ENCODE measurements around the gene QRICH2. TPM values are rescaled to one million over a fixed set of nuclear protein-coding genes. Genes with fewer than 3 reads are reported as not detected.

Gene QRICH2, protein sequence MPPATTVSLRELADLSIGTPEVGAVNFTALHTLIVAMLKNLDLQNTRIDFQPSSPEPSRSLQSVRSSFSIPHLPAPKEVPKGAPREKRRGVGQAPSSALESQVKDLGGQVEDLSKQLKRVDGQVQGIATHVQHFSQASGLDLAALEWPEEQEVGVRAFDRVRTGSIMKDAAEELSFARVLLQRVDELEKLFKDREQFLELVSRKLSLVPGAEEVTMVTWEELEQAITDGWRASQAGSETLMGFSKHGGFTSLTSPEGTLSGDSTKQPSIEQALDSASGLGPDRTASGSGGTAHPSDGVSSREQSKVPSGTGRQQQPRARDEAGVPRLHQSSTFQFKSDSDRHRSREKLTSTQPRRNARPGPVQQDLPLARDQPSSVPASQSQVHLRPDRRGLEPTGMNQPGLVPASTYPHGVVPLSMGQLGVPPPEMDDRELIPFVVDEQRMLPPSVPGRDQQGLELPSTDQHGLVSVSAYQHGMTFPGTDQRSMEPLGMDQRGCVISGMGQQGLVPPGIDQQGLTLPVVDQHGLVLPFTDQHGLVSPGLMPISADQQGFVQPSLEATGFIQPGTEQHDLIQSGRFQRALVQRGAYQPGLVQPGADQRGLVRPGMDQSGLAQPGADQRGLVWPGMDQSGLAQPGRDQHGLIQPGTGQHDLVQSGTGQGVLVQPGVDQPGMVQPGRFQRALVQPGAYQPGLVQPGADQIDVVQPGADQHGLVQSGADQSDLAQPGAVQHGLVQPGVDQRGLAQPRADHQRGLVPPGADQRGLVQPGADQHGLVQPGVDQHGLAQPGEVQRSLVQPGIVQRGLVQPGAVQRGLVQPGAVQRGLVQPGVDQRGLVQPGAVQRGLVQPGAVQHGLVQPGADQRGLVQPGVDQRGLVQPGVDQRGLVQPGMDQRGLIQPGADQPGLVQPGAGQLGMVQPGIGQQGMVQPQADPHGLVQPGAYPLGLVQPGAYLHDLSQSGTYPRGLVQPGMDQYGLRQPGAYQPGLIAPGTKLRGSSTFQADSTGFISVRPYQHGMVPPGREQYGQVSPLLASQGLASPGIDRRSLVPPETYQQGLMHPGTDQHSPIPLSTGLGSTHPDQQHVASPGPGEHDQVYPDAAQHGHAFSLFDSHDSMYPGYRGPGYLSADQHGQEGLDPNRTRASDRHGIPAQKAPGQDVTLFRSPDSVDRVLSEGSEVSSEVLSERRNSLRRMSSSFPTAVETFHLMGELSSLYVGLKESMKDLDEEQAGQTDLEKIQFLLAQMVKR (N-terminal part only)
- total RNA-seq, result 1 to 10 TPM; 1.7 to 9.4 (median 2.8) TPM

GRCh38 chr17:76307966-76308338 lies at the start of gene QRICH2:
Gene QRICH2 (minus strand): TSS chr17:76308276. CDS start chr17:76307998, 278 bp downstream.
- H3K9me3 ChIP-seq, result no peaks in the 10 kb centered on the region
- no peak within 1 kb of the TSS for H3K4me3 ChIP-seq
- H3K27ac ChIP-seq, result no peak within 1 kb of the TSS
- DNase-seq, result no peak
- TF ChIP-seq EP300 (IDR thresholded peaks at IDR 0.05) (no peak), POLR2A (IDR thresholded peaks at IDR 0.05) (no peak), CTCF (IDR thresholded peaks at IDR 0.05) (no peak), POLR2AphosphoS5 (IDR thresholded peaks at IDR 0.05) (no peak)
- 96 to 97% methylated on average over 44 of the region's 44 CpGs for WGBS, 2 donors
- H3K4me1 ChIP-seq, result peaks cover 0 to 2% (median 0%) of the 10 kb centered on the region in 4 donors
- H3K27me3 ChIP-seq, result no peaks in the 10 kb centered on the region
- peaks cover 7 to 51% (median 17%) of the 10 kb centered on the region in 4 donors for H3K36me3 ChIP-seq
- ATAC-seq (ENCODE audit: low FRiP score in 2 of 2), result no peak

- H3K27ac ChIP-seq, result no peak overlapping the region
- no peaks in the 10 kb centered on the region for H3K27me3 ChIP-seq
- TF ChIP-seq EP300 (IDR thresholded peaks at IDR 0.05), result no peak
- TF ChIP-seq CTCF (IDR thresholded peaks at IDR 0.05), result no peak
- TF ChIP-seq POLR2A (IDR thresholded peaks at IDR 0.05), result no peak
- H3K9me3 ChIP-seq, result no peaks in the 10 kb centered on the region
- WGBS, 2 donors, result 58 to 89% methylated on average over 3 to 6 of the region's 6 CpGs
- ATAC-seq (ENCODE audit: low FRiP score in 2 of 2) (no peak), DNase-seq (no peak)
- no peak overlapping the region for H3K4me3 ChIP-seq
- H3K36me3 ChIP-seq, result no peaks in the 10 kb centered on the region
- H3K4me1 ChIP-seq, result peaks cover 15 to 30% (median 24%) of the 10 kb centered on the region in 4 donors
Observed at GRCh38 chr17:76357597-76358158, 49.6 kb upstream of the QRICH2 start.

- no peaks in the 10 kb centered on the region for H3K36me3 ChIP-seq
- no peak overlapping the region for H3K4me3 ChIP-seq
- no peak overlapping the region for H3K27ac ChIP-seq
- WGBS, 2 donors, result 57 to 60% methylated on average over 12 of the region's 12 CpGs
- DNase-seq (no peak), ATAC-seq (ENCODE audit: low FRiP score in 2 of 2) (no peak)
- no peaks in the 10 kb centered on the region for H3K9me3 ChIP-seq
- peaks cover 10 to 31% (median 19%) of the 10 kb centered on the region in 4 donors for H3K4me1 ChIP-seq
- TF ChIP-seq POLR2A (IDR thresholded peaks at IDR 0.05), result no peak
- TF ChIP-seq CTCF (IDR thresholded peaks at IDR 0.05), result no peak
- TF ChIP-seq EP300 (IDR thresholded peaks at IDR 0.05), result no peak
- TF ChIP-seq POLR2AphosphoS5 (IDR thresholded peaks at IDR 0.05), result no peak
- H3K27me3 ChIP-seq, result no peaks in the 10 kb centered on the region
Observed at GRCh38 chr17:76356803-76357456, 48.9 kb upstream of the QRICH2 start.

DNA sequence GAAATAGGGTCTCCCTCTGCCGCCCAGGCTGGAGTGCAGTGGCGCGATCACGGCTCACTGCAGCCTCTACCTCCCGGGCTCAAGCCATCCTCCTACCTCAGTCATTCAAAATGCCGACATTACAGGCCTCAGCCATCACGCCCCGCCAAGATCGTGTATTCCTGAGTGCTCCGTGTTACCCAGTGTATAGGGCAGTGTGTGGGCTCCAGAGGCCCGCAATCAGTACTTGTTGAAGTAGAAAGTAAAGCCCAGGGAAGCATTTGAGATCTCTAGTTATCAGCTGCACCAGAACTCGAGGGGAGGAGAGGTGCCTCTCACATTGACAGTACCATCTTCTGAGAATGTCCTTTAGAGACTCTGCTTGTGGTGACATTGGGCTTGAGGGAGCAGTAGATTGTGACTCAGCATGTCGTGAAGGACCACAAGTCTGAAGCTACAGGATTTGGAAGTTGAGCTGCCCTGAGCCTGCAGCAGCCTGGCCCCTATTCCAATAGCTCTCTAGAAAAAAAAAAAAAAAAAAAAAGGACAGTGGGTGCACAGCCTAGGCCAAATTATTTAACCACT lies 46.8 kb upstream of the QRICH2 start:
- 60 to 63% methylated on average over 13 of the region's 13 CpGs for WGBS, 2 donors
- Histone ChIP-seq H3K9me3 (no peaks in the 10 kb centered on the region), H3K4me3 (peak overlapping the region in 1 of 4 donors; percentile 91), H3K27me3 (no peaks in the 10 kb centered on the region), H3K36me3 (no peaks in the 10 kb centered on the region), H3K27ac (no peak overlapping the region), H3K4me1 (peaks cover 9 to 29% (median 12%) of the 10 kb centered on the region in 4 donors)
- no peak for TF ChIP-seq POLR2A (IDR thresholded peaks at IDR 0.05)
- TF ChIP-seq CTCF (IDR thresholded peaks at IDR 0.05), result no peak
- TF ChIP-seq EP300 (IDR thresholded peaks at IDR 0.05), result no peak
- TF ChIP-seq POLR2AphosphoS5 (IDR thresholded peaks at IDR 0.05), result no peak
- ATAC-seq (ENCODE audit: low FRiP score in 2 of 2) (no peak), DNase-seq (no peak)
